Liver (tissue), 9 donors: ENCODE results near the gene NBAS. TPM values are rescaled to one million over a fixed set of nuclear protein-coding genes. Genes with fewer than 3 reads are reported as not detected.

Experiments used
- DNase-seq: peaks from one replicate; pipeline ENCODE4 v3.0.0-alpha.2; 2017; ENCODE audit warnings: low spot score
- H3K27ac ChIP-seq, 2 donors: one replicate each; pipeline ENCODE4 v1.7.0; 2013; ENCODE audit warnings: inconsistent platforms in 2 of 2, low read length in 2 of 2, control low read depth in 1 of 2, low read depth in 1 of 2, mild to moderate bottlenecking in 1 of 2
- H3K27me3 ChIP-seq, 4 donors: one replicate each; pipeline versions ENCODE4 v1.6.1 to v1.7.0; 2013; ENCODE audit warnings: low read length in 3 of 4, inconsistent platforms in 1 of 4, mild to moderate bottlenecking in 1 of 4, moderate library complexity in 1 of 4; ENCODE audit not compliant: control insufficient read depth in 4 of 4, insufficient read depth in 4 of 4
- H3K36me3 ChIP-seq, 4 donors: one replicate each; pipeline versions ENCODE4 v1.6.1 to v1.7.0; 2013; ENCODE audit warnings: low read length in 3 of 4, mild to moderate bottlenecking in 3 of 4, low read depth in 1 of 4, moderate library complexity in 1 of 4; ENCODE audit not compliant: control insufficient read depth in 4 of 4, insufficient read depth in 3 of 4
- H3K4me1 ChIP-seq, 4 donors: one replicate each; pipeline versions ENCODE4 v1.6.1 to v1.7.0; 2013; ENCODE audit warnings: low read length in 3 of 4, mild to moderate bottlenecking in 3 of 4, moderate library complexity in 1 of 4; ENCODE audit not compliant: control insufficient read depth in 4 of 4, insufficient read depth in 4 of 4
- H3K4me3 ChIP-seq, 3 donors: one replicate each; pipeline versions ENCODE4 v1.6.1 to v1.7.0; 2013; ENCODE audit warnings: low read length in 3 of 3, control low read depth in 1 of 3, low read depth in 1 of 3, mild to moderate bottlenecking in 1 of 3
- H3K9ac ChIP-seq, 2 donors: one replicate each; pipeline ENCODE4 v1.7.0; 2013; ENCODE audit warnings: low read length in 2 of 2, mild to moderate bottlenecking in 2 of 2, moderate library complexity in 2 of 2, control low read depth in 1 of 2, low read depth in 1 of 2
- H3K9me3 ChIP-seq, 4 donors: one replicate each; pipeline versions ENCODE4 v1.6.1 to v1.7.0; 2013; ENCODE audit warnings: low read length in 3 of 4; ENCODE audit not compliant: control insufficient read depth in 4 of 4
- ATF3 ChIP-seq: IDR thresholded peaks from 2 replicates; pipeline ENCODE4 v1.6.1; 2016; ENCODE audit warnings: antibody characterized with exemption
- EGR1 ChIP-seq, 2 donors: IDR thresholded peaks; 2 replicates each; pipeline ENCODE4 v1.6.1; 2016 to 2018; ENCODE audit warnings: antibody characterized with exemption in 2 of 2, low read depth in 2 of 2
- FOXA1 ChIP-seq: IDR thresholded peaks from 2 replicates; pipeline ENCODE4 v1.6.1; 2016; ENCODE audit warnings: antibody characterized with exemption
- FOXA2 ChIP-seq: IDR thresholded peaks from 2 replicates; pipeline ENCODE4 v1.6.1; 2016; ENCODE audit warnings: antibody characterized with exemption
- GABPA ChIP-seq, 2 donors: IDR thresholded peaks in 1 of 2; conservative IDR thresholded peaks in 1 of 2; 2 replicates each; pipeline ENCODE4 v1.6.1; 2016; ENCODE audit warnings: antibody characterized with exemption in 2 of 2, mild to moderate bottlenecking in 1 of 2, moderate library complexity in 1 of 2
- HNF4A ChIP-seq, 2 donors: conservative IDR thresholded peaks; 2 replicates each; pipeline ENCODE4 v1.6.1; 2016; ENCODE audit warnings: antibody characterized with exemption in 2 of 2, mild to moderate bottlenecking in 2 of 2
- HNF4G ChIP-seq: IDR thresholded peaks from 2 replicates; pipeline ENCODE4 v1.6.1; 2016; ENCODE audit warnings: antibody characterized with exemption
- JUND ChIP-seq, 2 donors: IDR thresholded peaks; 2 replicates each; pipeline ENCODE4 v1.6.1; 2016; ENCODE audit warnings: antibody characterized with exemption in 2 of 2
- MAX ChIP-seq: IDR thresholded peaks from 2 replicates; pipeline ENCODE4 v1.6.1; 2016; ENCODE audit warnings: antibody characterized with exemption
- NR2F2 ChIP-seq: IDR thresholded peaks from 2 replicates; pipeline ENCODE4 v1.6.1; 2016; ENCODE audit warnings: antibody characterized with exemption
- RAD21 ChIP-seq, 2 donors: IDR thresholded peaks; 2 replicates each; pipeline ENCODE4 v1.6.1; 2016; ENCODE audit warnings: antibody characterized with exemption in 2 of 2, mild to moderate bottlenecking in 2 of 2
- RXRA ChIP-seq, 2 donors: IDR thresholded peaks; 2 replicates each; pipeline ENCODE4 v1.6.1; 2017 to 2018; ENCODE audit warnings: antibody characterized with exemption in 2 of 2, mild to moderate bottlenecking in 1 of 2
- SP1 ChIP-seq: IDR thresholded peaks from 2 replicates; pipeline ENCODE4 v1.6.1; 2018; ENCODE audit warnings: antibody characterized with exemption, mild to moderate bottlenecking
- TAF1 ChIP-seq: conservative IDR thresholded peaks from 2 replicates; pipeline ENCODE4 v1.6.1; 2016; ENCODE audit warnings: antibody characterized with exemption, mild to moderate bottlenecking
- YY1 ChIP-seq: IDR thresholded peaks from 2 replicates; pipeline ENCODE4 v1.6.1; 2016; ENCODE audit warnings: antibody characterized with exemption, mild to moderate bottlenecking
- ZBTB33 ChIP-seq: IDR thresholded peaks from 2 replicates; pipeline ENCODE4 v1.6.1; 2016; ENCODE audit warnings: antibody characterized with exemption
- WGBS: extraction: QIAGEN DNeasy Blood & Tissue Kit; methylation state at CpG from one replicate; pipeline ENCODE4 v1.1.7; 2013; 5-methylcytosine and 5-hydroxymethylcytosine counted together
- polyA plus RNA-seq, 2 donors: library from polyadenylated mRNA; stranded (reverse) in 1 of 2; unstranded in 1 of 2; fragments of 200-250 nt in 1 of 2; fragments of >200 nt in 1 of 2; fragmentation: Nextera tagmentation in 1 of 2; extraction: Ambion mirVana in 1 of 2; gene quantifications; one replicate each; pipeline versions ENCODE4 v1.2.1 to v1.2.3, GENCODE V29; 2013 to 2015
- total RNA-seq, 2 donors: library from RNA; depleted of rRNA; stranded (reverse); fragments of >200 nt; gene quantifications; one replicate each; pipeline ENCODE4 v1.2.3, GENCODE V29; 2014
- TF ChIP-seq, protein P1 (sequence below): fragments of 150-350 bp; IDR thresholded peaks from 2 replicates; pipeline ENCODE4 v1.5.1; 2017; ENCODE audit warnings: improper control_type of control experiment, low read depth, low read length; ENCODE audit not compliant: missing input control
- TF ChIP-seq, protein P2 (sequence below): IDR thresholded peaks from 2 replicates; pipeline ENCODE4 v1.6.1; 2016; ENCODE audit warnings: antibody characterized with exemption, mild to moderate bottlenecking
- donor health status: healthy.
- donor health status: healthy.
- donor health status: healthy.
- donor health status: healthy.
- donor health status: healthy.

Gene NBAS
- total and polyA plus RNA-seq, 4 donors, result 10.5 to 40.0 (median 18.9) TPM

- Histone ChIP-seq H3K4me1 (peaks cover 0 to under 1% (median 0%) of the 10 kb centered on the region in 4 donors), H3K4me3 (no peak overlapping the region), H3K27ac (no peak overlapping the region), H3K9me3 (no peaks in the 10 kb centered on the region), H3K36me3 (no peaks in the 10 kb centered on the region), H3K27me3 (no peaks in the 10 kb centered on the region), H3K9ac (no peak overlapping the region)
- WGBS, result 77% methylated on average over 3 of the region's 3 CpGs
- DNase-seq, result no peak
- no peak for TF ChIP-seq HNF4A (conservative IDR thresholded peaks at IDR 0.05)
- TF ChIP-seq GABPA (IDR thresholded peaks at IDR 0.05 in 1 of 2, conservative IDR thresholded peaks at IDR 0.05 in 1 of 2), result no peak
- TF ChIP-seq FOXA1, result no peak
- no peak for TF ChIP-seq EGR1 (IDR thresholded peaks at IDR 0.05; ENCODE audit: low read depth in 2 of 2)
- TF ChIP-seq YY1, result no peak
- TF ChIP-seq HNF4G, result no peak
- no peak for TF ChIP-seq NR2F2
- no peak for TF ChIP-seq ZBTB33
- TF ChIP-seq, protein P1, sequence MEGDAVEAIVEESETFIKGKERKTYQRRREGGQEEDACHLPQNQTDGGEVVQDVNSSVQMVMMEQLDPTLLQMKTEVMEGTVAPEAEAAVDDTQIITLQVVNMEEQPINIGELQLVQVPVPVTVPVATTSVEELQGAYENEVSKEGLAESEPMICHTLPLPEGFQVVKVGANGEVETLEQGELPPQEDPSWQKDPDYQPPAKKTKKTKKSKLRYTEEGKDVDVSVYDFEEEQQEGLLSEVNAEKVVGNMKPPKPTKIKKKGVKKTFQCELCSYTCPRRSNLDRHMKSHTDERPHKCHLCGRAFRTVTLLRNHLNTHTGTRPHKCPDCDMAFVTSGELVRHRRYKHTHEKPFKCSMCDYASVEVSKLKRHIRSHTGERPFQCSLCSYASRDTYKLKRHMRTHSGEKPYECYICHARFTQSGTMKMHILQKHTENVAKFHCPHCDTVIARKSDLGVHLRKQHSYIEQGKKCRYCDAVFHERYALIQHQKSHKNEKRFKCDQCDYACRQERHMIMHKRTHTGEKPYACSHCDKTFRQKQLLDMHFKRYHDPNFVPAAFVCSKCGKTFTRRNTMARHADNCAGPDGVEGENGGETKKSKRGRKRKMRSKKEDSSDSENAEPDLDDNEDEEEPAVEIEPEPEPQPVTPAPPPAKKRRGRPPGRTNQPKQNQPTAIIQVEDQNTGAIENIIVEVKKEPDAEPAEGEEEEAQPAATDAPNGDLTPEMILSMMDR, result no peak
- no peak for TF ChIP-seq RAD21 (IDR thresholded peaks at IDR 0.05)
- TF ChIP-seq, protein P2, sequence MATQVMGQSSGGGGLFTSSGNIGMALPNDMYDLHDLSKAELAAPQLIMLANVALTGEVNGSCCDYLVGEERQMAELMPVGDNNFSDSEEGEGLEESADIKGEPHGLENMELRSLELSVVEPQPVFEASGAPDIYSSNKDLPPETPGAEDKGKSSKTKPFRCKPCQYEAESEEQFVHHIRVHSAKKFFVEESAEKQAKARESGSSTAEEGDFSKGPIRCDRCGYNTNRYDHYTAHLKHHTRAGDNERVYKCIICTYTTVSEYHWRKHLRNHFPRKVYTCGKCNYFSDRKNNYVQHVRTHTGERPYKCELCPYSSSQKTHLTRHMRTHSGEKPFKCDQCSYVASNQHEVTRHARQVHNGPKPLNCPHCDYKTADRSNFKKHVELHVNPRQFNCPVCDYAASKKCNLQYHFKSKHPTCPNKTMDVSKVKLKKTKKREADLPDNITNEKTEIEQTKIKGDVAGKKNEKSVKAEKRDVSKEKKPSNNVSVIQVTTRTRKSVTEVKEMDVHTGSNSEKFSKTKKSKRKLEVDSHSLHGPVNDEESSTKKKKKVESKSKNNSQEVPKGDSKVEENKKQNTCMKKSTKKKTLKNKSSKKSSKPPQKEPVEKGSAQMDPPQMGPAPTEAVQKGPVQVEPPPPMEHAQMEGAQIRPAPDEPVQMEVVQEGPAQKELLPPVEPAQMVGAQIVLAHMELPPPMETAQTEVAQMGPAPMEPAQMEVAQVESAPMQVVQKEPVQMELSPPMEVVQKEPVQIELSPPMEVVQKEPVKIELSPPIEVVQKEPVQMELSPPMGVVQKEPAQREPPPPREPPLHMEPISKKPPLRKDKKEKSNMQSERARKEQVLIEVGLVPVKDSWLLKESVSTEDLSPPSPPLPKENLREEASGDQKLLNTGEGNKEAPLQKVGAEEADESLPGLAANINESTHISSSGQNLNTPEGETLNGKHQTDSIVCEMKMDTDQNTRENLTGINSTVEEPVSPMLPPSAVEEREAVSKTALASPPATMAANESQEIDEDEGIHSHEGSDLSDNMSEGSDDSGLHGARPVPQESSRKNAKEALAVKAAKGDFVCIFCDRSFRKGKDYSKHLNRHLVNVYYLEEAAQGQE, result no peak
Measured at GRCh38 chr2:15565392-15565791, 4.3 kb upstream of the NBAS start.

DNA sequence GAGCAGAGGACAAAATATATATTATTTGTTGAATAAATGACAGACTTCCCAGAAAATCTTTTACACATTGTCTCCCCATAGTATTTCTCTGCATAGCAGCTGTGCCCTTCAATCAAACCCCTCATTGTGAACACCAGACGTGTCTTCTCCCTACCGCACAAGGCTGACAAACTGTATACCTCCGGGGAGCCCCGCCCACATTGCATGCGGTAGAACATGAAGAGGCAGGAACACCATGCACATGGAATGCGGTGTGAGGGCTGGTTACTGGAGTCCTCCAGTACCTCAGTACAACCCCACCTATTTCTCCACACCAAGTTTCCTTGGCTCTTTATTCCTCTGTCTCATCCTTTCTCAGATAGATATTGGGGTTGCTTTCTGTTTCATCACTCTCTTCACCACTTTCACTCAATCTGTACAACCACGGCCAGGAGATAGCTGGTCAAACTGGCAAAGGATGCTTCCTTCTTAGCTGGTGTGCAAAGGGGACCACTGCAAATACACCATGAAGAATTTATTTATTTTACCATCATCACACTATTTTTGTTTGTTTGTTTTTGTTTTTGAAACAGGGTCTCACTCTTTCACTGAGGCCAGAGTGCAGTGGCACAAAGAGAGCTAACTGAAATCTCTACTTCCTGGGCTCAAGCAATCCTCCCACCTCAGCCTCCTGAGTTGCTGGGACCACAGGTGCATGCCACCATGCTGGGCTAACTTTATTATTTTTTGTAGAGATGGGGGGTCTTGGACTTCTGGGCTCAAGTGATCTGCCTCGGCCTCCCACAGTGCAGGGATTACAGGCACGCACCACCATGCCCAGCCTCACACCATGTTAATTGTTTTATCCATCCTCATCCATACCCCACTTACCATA, 2.3 kb upstream of the NBAS start:
- Histone ChIP-seq H3K9me3 (no peaks in the 10 kb centered on the region), H3K36me3 (no peaks in the 10 kb centered on the region), H3K9ac (no peak overlapping the region), H3K27me3 (no peaks in the 10 kb centered on the region), H3K27ac (no peak overlapping the region), H3K4me3 (no peak overlapping the region), H3K4me1 (peaks cover 4 to 15% (median 12%) of the 10 kb centered on the region in 4 donors)
- 86% methylated on average over 9 of the region's 9 CpGs for WGBS
- DNase-seq, result no peak
- TF ChIP-seq MAX (no peak), FOXA2 (no peak), SP1 (no peak), ATF3 (no peak), EGR1 (IDR thresholded peaks at IDR 0.05; ENCODE audit: low read depth in 2 of 2) (no peak), JUND (IDR thresholded peaks at IDR 0.05) (no peak), RXRA (IDR thresholded peaks at IDR 0.05) (no peak), YY1 (no peak), NR2F2 (no peak), TAF1 (no peak)
